GM23248 (cell line): ENCODE data around the gene XG. TPM values are rescaled to one million over a fixed set of nuclear protein-coding genes. Genes with fewer than 3 reads are reported as not detected.
"Not testable (repeated sequence)": the region's sequence is repeated elsewhere in the genome, so short reads cannot be mapped to it uniquely, and the experiment has no call there.

ENCODE experiments used
- DNase-seq: peaks from one replicate; pipeline ENCODE4 v3.0.0-alpha.2; 2015
- H2AFZ ChIP-seq: fragments of 200-600 bp; sonication (generic); 2 replicates; pipeline ENCODE4 v1.6.1; 2016; ENCODE audit warnings: antibody characterized with exemption
- H3F3A ChIP-seq: fragments of 200-600 bp; sonication (generic); 2 replicates; pipeline ENCODE4 v1.6.1; 2016; ENCODE audit warnings: mild to moderate bottlenecking, antibody characterized with exemption, mixed run types; ENCODE audit not compliant: insufficient read depth
- H3K27ac ChIP-seq: fragments of 200-600 bp; sonication (generic); 2 replicates; pipeline ENCODE4 v1.5.1; 2016; ENCODE audit warnings: mild to moderate bottlenecking
- H3K27me3 ChIP-seq: fragments of 200-600 bp; sonication (generic); replicated peaks from 2 replicates; pipeline ENCODE4 v1.6.1; 2016; ENCODE audit warnings: mild to moderate bottlenecking; ENCODE audit not compliant: insufficient read depth
- H3K36me3 ChIP-seq: fragments of 200-600 bp; sonication (generic); 2 replicates; pipeline ENCODE4 v1.6.1; 2016; ENCODE audit warnings: low read depth, mild to moderate bottlenecking
- H3K4me1 ChIP-seq: fragments of 200-600 bp; sonication (generic); 2 replicates; pipeline ENCODE4 v1.6.1; 2016; ENCODE audit warnings: mild to moderate bottlenecking; ENCODE audit not compliant: insufficient read depth
- H3K4me2 ChIP-seq: fragments of 200-600 bp; sonication (generic); one replicate; pipeline ENCODE4 v1.6.1; 2016; ENCODE audit warnings: mild to moderate bottlenecking; ENCODE audit not compliant: unreplicated experiment
- H3K4me3 ChIP-seq: fragments of 200-600 bp; sonication (generic); 2 replicates; pipeline ENCODE4 v1.5.1; 2016; ENCODE audit warnings: mild to moderate bottlenecking
- H3K79me2 ChIP-seq: fragments of 200-600 bp; sonication (generic); 2 replicates; pipeline ENCODE4 v1.6.1; 2016; ENCODE audit warnings: mild to moderate bottlenecking; ENCODE audit not compliant: insufficient read depth
- H3K9ac ChIP-seq: fragments of 200-600 bp; sonication (generic); 2 replicates; pipeline ENCODE4 v1.6.1; 2016; ENCODE audit warnings: mild to moderate bottlenecking
- H3K9me2 ChIP-seq: fragments of 200-600 bp; sonication (generic); 2 replicates; pipeline ENCODE4 v1.6.1; 2016; ENCODE audit warnings: mixed run types, mild to moderate bottlenecking, moderate library complexity; ENCODE audit not compliant: insufficient read depth
- H3K9me3 ChIP-seq: fragments of 200-600 bp; sonication (generic); one replicate; pipeline ENCODE4 v1.6.1; 2017; ENCODE audit warnings: low read depth
- H4K20me1 ChIP-seq: fragments of 200-600 bp; sonication (generic); 2 replicates; pipeline ENCODE4 v1.6.0; 2016; ENCODE audit not compliant: insufficient read depth
- EZH2 ChIP-seq: fragments of 200-600 bp; sonication (generic); IDR thresholded peaks from 2 replicates; pipeline ENCODE4 v1.6.1; 2018; ENCODE audit warnings: antibody characterized with exemption, mild to moderate bottlenecking; ENCODE audit not compliant: insufficient read depth, poor library complexity, severe bottlenecking
- EZH2phosphoT487 ChIP-seq: fragments of 200-600 bp; sonication (generic); IDR thresholded peaks from 2 replicates; pipeline ENCODE4 v1.6.1; 2018; ENCODE audit warnings: antibody characterized with exemption, moderate library complexity, mild to moderate bottlenecking, low read depth; ENCODE audit not compliant: insufficient read depth
- WGBS, 2 experiments: methylation state at CpG; one replicate each; pipeline ENCODE4 v1.1.6; 2015 to 2017; ENCODE audit warnings: low lambda C conversion rate in 2 of 2, low coverage in 1 of 2; ENCODE audit errors: missing lambda C conversion rate in 2 of 2; 5-methylcytosine and 5-hydroxymethylcytosine counted together
- in situ Hi-C: fragments of 300-500 bp; cut with MboI; formaldehyde crosslinking; loops from 2 replicates; pipeline ENCODE4 v1.15.0; 2020
- polyA plus RNA-seq: library from polyadenylated mRNA; unstranded; fragments of >200 nt; fragmentation: Nextera tagmentation; extraction: Ambion mirVana; gene quantifications from 2 replicates; pipeline ENCODE4 v1.2.1, GENCODE V29; 2016
- total RNA-seq: library from RNA; depleted of rRNA; stranded (reverse); fragments of >200 nt; shearing (Covaris generic); gene quantifications from 2 replicates; pipeline ENCODE4 v1.2.3, GENCODE V29; 2014; rRNA removed

XG gene, protein sequence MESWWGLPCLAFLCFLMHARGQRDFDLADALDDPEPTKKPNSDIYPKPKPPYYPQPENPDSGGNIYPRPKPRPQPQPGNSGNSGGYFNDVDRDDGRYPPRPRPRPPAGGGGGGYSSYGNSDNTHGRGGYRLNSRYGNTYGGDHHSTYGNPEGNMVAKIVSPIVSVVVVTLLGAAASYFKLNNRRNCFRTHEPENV
- total RNA-seq (16.3 and 21.4 TPM in 2 replicates), polyA plus RNA-seq (47.8 and 48.4 TPM in 2 replicates)

DNA sequence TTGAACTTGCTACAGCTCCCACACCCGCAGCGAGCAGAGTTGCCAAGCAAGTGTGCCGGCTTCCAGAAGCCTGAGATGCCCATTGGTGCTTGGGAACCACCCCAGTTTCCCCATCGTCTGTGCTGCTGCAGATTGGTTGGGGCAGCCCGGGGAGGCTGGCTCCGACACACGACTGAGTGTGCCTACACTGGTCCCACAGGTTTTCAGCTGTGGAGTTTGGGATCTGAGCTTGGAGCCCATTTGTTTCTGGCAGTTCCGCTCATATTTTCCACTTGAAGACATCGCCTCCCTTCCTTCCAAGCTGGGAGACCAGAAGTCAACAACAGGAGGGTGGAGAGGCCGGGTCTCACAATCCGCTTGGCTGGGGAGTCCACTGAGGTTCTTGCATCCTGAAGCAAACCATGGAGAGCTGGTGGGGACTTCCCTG, at the start of gene XG:
Gene XG (plus strand): TSS at position 167 of the 427 bp plus-strand sequence. CDS start 235 bp downstream, at position 402.
- Histone ChIP-seq H3K79me2 (peaks cover 34% of the 10 kb centered on the region), H3K9ac (peak within 1 kb of the TSS; percentile 92), H3K4me3 (peak within 1 kb of the TSS; percentile 82), H3K4me1 (peaks cover 34% of the 10 kb centered on the region), H3K27ac (peak within 1 kb of the TSS; percentile 92), H3K4me2 (peak within 1 kb of the TSS; percentile 91), H2AFZ (peak within 1 kb of the TSS; percentile 63), H3F3A (peaks cover 20% of the 10 kb centered on the region)
- H3K9me2 ChIP-seq, in situ Hi-C loops, H4K20me1 ChIP-seq, H3K9me3 ChIP-seq, H3K36me3 ChIP-seq, H3K27me3 ChIP-seq: not testable (repeated sequence)
- peak; percentile 86 for DNase-seq
- 0 to 1% methylated on average over 11 of the region's 11 CpGs for WGBS, 2 experiments

DNA sequence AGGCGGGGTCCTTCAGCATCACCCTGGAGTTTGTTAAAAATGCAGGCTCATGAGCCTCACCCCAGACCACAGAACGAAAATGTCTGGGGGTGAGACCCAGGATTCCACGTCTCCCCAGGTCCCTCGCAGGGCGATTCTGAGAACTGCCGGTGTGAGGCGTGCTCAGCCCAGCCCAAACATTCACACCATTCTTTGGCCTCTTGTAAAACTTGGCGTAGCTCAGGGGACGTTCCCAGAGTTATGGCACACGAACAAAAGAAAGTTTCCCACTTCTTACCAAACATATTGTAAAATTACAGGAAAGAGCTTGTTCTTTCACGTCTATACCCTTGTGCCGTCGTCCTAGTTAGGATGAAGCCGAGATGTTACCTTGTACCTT, 47.9 kb upstream of the XG start:
- Histone ChIP-seq H3K36me3 (no peaks in the 10 kb centered on the region), H4K20me1 (peaks cover 4% of the 10 kb centered on the region), H3K9ac (peak overlapping the region; percentile 55), H3K79me2 (peaks cover 97% of the 10 kb centered on the region), H3K4me2 (peak overlapping the region; percentile 42), H3K9me2 (no peaks in the 10 kb centered on the region), H2AFZ (no peak overlapping the region), H3K4me3 (peak overlapping the region; percentile 8; the same call in 1 of the 2 replicates), H3F3A (peaks cover 22% of the 10 kb centered on the region), H3K27me3 (no peaks in the 10 kb centered on the region), H3K9me3 (no peaks in the 10 kb centered on the region), H3K4me1 (peaks cover 55% of the 10 kb centered on the region), H3K27ac (peak overlapping the region; percentile 16)
- in situ Hi-C loops = no loop called here
- WGBS, 2 experiments = 25 to 28% methylated on average over 14 of the region's 14 CpGs
- no peak for TF ChIP-seq EZH2
- TF ChIP-seq EZH2phosphoT487 = no peak
- DNase-seq = peak; percentile 73

DNA sequence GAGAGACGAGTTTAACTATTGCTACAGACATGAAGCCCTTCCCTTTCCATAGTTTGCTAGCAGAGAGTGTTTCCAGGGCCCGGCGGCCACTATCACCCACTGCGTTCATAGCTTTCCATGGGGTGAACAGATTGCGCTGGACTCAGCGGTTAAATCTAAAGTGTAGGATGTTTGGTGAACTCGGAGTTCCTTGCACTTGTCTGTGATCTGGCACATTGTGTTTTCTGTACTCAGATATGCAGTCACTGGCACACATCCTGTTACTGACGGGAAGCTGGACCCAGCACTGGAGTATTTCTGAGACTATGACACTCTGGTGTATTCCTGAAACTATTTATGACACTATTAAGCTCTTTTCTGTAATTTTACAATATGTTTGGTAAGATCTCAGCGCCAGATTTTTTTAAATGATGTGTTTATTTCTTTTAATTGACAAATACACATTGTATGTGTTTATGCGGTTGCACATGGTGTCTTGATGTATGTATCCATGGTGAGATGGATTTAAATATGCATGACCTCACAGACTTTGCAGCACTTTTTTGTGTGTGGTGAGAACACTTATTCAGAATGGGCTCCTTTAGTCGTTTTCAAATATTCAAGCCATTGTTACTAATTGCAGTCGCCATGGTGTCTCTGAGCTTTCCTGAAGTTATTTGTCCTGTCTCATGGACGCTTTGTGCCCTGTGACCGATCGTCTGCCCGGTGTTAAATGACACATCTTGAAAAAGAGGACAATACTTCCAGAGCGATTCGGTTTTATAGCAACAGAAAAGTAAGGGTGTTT, 46.6 kb upstream of the XG start:
- no peaks in the 10 kb centered on the region for H3K9me3 ChIP-seq
- DNase-seq = peak; percentile 51
- no peaks in the 10 kb centered on the region for H3K36me3 ChIP-seq
- TF ChIP-seq EZH2 (no peak), EZH2phosphoT487 (no peak)
- no peaks in the 10 kb centered on the region for H3K9me2 ChIP-seq
- WGBS, 2 experiments = 40 to 42% methylated on average over 18 of the region's 18 CpGs
- no peak overlapping the region for H3K4me3 ChIP-seq
- H3K9ac ChIP-seq = peak overlapping the region; percentile 31
- no peak overlapping the region for H2AFZ ChIP-seq
- H3K27me3 ChIP-seq = no peaks in the 10 kb centered on the region
- peaks cover 8% of the 10 kb centered on the region for H4K20me1 ChIP-seq
- in situ Hi-C loops = no loop called here
- peaks cover 95% of the 10 kb centered on the region for H3K79me2 ChIP-seq
- peaks cover 61% of the 10 kb centered on the region for H3K4me1 ChIP-seq
- peaks cover 33% of the 10 kb centered on the region for H3F3A ChIP-seq
- H3K27ac ChIP-seq = peak overlapping the region; percentile 20
- no peak overlapping the region for H3K4me2 ChIP-seq

- Histone ChIP-seq H4K20me1 (peaks cover 10% of the 10 kb centered on the region), H3K79me2 (peaks cover 94% of the 10 kb centered on the region), H3K36me3 (no peaks in the 10 kb centered on the region), H2AFZ (no peak overlapping the region), H3K9ac (peak overlapping the region; percentile 79), H3K27ac (peak overlapping the region; percentile 95), H3K9me2 (no peaks in the 10 kb centered on the region), H3K4me2 (peak overlapping the region; percentile 85), H3K27me3 (no peaks in the 10 kb centered on the region), H3K4me3 (peak overlapping the region; percentile 50), H3K4me1 (peaks cover 67% of the 10 kb centered on the region), H3K9me3 (no peaks in the 10 kb centered on the region), H3F3A (peaks cover 51% of the 10 kb centered on the region)
- TF ChIP-seq EZH2phosphoT487 = no peak
- DNase-seq = peak; percentile 98
- 0 to 1% methylated on average over 12 of the region's 12 CpGs for WGBS, 2 experiments
- in situ Hi-C loops = no loop called here
These were observed 44.5 kb upstream of the XG start for GRCh38 chrX:2707334-2707760.
